Stimulated activated CD8-positive, alpha-beta memory T cell treated with anti-CD3 and anti-CD28 coated beads, Interleukin-4, amount 100 ng/mL, for 4 hours (primary cell): ENCODE data around the gene CSTA.
"Not testable (repeated sequence)": the region's sequence is repeated elsewhere in the genome, so short reads cannot be mapped to it uniquely, and the experiment has no call there.

ENCODE experiments used
- DNase-seq, 2 donors: peaks; one replicate each; pipeline ENCODE4 v3.0.0-alpha.2; 2020; ENCODE audit warnings: low read depth in 2 of 2, low spot score in 1 of 2

Gene CSTA

GRCh38 chr3:122322095-122323075 is 2.7 kb upstream of the CSTA start:
- no peak for DNase-seq

DNA sequence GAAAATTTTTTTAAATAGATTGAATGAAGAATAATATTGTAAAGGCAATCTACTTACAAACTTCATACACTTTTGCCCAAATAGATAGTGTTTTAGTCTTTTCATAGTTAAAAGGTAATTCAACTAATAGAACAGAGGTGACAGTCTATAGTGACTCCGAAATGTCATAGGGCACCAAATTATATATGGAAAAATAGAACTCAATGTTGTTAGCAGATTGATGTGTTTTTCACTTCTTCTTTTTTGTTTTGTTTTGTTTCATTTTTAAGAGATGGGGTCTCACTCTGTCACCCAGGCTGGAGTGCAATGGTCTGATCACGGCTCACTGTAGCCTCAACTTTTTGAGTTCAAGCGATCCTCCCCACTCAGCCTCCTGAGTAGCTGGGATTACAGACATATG is 721 bp downstream of the CSTA start:
- DNase-seq, result no peak

- no peak for DNase-seq
Observed at GRCh38 chr3:122331886-122332285, 6.8 kb downstream of the CSTA start.

DNA sequence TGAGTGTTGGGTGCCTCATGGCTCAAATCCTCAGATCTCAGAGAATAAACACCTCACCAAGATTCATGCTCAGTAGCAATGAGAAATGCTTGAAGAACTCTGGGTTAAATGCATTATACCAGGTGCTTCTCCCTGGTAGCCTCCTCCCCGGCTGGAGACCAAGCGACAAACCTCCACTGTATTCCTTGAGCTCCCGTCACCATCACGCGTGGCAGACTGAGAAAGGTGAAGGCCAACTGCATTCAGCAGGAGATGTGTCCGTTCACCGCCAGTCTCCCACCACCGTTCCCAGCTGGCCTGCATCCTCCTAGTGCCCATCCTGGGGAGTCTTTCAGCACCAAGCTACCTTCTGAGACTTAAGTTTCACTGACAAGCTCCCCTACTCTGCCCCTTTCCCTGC is 7.5 kb downstream of the CSTA start:
- DNase-seq, result no peak

- no peak for DNase-seq
Observed at GRCh38 chr3:122342803-122343202, 17.8 kb downstream of the CSTA start.

DNA sequence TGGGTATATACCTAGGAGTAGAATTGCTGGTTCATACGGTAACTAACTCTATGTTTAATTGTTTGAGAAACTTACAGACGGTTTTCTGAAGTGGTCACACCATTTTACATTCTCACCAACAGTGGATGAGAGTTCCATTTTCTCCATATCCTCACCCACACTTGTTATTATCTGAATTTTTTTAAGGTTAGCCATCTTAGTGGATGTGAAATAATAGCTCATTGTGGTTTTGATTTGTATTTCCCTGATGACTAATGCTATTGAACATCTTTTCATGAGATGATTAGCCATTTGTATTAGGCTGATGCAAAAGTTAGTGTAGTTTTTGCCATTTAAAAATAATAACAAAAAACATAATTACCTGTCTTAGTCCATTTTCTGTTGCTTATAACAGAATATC is 18.6 kb downstream of the CSTA start:
- DNase-seq, result no peak

DNA sequence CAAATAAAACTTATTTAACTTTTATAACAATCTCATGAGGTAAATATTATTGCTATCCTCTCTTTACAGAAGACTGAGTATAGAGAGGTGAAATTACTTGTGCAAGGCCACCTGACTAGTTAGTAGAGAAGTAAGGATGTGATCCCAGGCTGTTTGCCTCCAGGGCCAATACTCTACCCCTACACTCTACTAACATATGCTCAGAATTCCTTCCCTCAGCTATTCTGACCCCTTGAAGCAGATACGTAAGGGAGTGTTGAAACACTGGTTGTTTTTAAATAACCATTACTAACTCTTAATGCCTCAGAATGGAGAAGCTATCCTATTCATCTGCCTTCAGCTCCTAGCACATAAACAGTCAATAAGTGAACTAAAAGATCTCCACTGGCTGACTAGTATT is 24.1 kb downstream of the CSTA start:
- no peak for DNase-seq

- no peak for DNase-seq
Observed at GRCh38 chr3:122350814-122351418, 25.9 kb downstream of the CSTA start.

DNA sequence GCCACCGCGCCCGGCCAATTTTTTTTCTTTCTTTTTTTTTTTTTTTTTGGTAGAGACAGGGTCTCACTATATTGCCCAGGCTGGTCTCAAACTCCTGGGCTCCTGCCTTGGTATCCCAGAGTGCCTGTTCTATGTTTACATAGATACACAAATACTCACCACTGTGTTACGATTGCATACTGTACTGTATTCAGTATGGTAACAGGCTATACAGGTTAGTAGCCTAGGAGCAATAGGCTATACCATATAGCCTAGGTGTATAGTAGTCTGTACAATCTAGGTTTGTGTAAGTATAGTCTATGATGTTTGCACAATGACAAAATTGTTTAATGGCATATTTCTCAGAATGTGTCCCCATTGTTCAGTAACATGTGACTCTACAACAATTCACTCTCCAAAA is 26.6 kb downstream of the CSTA start:
- DNase-seq, result no peak

DNA sequence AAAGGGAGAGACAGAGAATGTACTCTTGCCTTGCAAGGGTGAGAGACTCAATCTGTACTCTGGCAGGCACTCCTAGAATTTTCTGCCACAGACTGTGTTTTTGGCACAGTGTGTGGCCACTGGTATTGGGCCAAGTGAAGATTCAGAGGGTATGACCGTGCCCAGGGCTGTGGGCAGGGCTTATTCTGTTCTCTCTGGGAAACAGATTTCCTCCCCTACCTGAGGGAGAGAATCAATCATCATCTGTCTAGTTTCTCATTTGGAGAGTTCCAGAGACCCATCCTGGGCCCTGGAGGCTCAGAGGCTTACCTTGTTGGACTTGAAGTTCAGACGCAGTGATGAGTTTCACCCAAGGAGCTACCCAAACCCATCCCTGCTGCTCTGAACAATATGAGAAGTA is 28.2 kb downstream of the CSTA start:
- DNase-seq, result no peak

DNA sequence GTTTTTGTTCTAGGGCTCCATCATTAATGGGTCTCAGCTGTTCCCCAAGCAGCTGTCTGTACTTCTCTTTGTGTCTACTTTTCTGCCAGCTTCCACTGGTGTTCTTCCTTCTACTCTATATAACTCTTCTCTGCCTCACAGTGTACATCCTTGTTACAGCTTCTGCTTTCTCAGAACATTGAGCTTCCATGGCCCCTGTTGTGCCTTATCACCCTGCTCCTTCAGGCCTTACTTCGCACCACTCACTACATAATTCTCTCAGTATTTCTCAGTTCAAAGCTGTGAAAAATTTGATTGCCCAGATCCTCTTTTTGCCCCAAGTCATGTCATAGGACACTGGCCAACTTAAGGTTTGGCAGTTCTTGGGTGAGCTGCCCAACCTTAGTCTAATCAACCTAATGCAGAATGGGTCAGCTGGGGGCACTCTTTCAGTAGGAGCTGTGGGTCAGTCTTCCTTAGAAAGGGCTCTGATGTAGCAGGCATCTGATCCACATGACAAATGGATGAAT is 28.9 kb downstream of the CSTA start:
- no peak for DNase-seq

GRCh38 chr3:122355612-122356011 is 30.6 kb downstream of the CSTA start:
- DNase-seq, result no peak

GRCh38 chr3:122356402-122356801 is 31.4 kb downstream of the CSTA start:
- DNase-seq, result no peak

DNA sequence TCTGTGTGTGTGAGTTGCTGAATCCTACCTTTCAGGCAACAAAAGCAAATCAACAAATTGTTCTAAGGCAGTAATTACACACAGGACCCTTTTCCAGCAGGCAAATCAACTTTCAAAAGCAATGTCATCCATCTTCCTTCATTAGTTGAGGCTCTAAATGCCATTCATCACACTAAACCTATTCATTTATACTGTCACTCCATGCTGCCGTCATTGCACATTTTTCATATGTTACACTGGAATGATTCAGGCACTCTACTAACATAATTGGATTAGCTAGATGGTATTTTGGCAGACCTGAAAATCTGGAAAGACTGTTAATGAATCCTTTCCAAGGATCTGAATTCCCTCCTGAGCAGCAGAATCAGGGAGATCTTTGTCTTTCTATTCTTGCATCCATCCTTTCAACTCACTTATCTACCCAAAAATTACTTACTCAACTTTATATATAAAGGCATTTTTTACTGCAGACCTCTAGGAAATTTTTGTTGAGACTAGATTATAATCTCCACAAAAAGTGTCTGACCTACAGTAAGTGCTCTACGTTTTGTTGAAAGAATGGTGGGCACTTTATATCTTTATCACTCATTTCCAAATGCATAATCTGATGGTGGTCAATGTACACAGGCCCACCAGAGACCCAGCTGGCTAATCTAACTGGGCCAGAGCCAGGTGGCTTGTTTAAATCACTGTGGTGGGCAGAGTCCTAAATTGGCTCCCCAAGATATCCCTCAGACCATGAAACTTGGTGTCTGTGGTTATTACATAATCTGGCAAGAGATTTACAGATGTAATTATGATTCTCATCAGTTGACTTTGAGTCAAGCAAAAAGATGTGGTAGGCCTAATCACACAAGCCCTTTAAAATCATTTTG is 33.0 kb downstream of the CSTA start:
- DNase-seq, result no peak

DNA sequence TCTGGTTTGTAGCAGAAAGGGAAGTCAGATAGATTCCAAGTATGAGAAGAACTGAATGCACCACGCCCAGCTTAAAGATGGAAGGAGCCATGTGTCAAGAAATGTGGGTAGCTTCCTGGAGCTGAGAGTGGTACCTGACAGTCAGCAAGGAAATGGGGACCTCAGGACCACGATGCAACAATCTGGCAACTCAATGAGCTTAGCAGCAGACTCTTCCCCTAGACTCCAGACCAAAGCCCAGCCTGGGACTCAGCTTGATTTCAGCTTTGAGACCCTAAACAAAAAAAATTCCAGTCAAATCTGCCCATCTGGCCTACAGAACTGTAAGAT is 33.6 kb downstream of the CSTA start:
- DNase-seq, result no peak

- no peak for DNase-seq
Observed at GRCh38 chr3:122362026-122362425, 37.0 kb downstream of the CSTA start.

GRCh38 chr3:122364490-122364889 is 39.4 kb downstream of the CSTA start:
- no peak for DNase-seq

GRCh38 chr3:122365073-122365472 is 40.0 kb downstream of the CSTA start:
- DNase-seq, result no peak

DNA sequence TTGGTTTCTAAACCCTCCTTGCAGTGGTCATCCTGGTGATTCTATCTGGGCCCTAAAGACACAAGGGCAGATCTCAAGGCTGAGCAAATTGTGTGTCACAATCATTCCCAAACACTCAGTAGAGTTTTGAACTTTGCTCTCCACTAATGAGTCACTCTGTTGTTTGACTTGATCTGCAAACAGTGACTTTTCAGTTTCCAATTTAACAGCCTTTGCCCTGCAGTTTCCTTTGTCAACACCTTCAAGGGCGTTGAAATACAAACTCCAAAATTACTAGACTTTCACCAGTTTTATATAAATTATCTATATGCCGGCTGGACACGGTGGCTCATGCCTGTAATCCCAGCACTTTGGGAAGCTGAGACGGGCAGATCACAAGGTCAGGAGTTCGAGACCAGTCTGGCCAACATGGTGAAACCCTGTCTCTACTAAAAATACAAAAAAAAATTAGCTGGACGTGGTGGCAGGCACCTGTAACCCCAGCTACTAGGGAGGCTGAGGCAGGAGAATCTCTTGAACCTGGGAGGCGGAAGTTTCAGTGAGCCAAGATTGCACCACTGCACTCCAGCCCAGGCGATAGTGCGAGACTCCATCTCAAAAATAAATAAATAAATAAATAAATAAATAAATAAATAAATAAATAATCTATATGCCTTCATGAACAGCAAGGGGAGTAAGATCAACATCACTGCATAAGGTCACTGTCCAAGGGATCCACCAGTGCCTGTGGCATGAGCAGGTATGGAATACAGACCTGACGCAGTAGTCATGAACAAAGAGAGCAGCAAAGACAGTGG is 40.7 kb downstream of the CSTA start:
- not testable (repeated sequence) for DNase-seq

DNA sequence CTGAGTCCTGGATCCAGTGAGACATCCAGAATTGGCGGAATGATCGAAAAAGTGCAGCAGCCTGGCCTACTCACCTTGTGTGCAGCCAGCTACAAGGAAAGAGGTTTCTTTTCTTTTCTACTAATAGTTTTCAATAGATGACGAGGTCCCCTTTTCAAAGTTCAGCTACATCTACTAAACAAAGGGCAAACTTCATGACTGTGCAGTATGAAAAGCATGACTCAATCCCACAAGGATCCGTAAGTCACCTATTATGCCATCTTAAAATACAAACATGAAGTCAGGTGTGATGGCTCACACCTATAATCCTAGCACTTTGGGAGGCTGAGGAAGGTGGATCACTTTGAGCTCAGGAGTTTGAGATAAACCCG is 41.3 kb downstream of the CSTA start:
- no peak for DNase-seq

DNA sequence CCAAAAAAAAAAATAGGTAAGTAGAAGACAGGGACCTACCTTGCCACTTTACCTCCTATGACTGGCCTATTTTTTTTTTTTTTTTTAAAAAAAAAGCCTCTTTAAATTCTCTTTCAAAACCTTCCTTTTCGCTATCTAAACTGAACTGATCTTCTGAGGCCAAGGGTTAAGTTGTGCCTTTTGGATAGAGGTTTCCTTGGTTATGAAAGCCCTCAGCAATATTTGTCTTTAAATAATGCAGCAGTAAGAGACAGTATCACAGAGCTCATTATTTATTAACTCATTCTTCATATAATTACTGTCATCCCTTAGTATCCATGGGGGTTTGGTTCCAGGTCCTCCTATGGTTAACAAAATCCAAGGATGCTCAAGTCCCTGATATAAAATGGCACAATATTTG is 49.0 kb downstream of the CSTA start:
- no peak for DNase-seq
